OCI-LY1 (cell line): Measurements from ENCODE around the gene LRMDA.

Source experiments
- H2AFZ ChIP-seq: fragments of 200-600 bp; sonication (generic), shearing (Covaris generic); 2 replicates; pipeline ENCODE4 v1.6.0; 2014; ENCODE audit warnings: antibody characterized with exemption, mild to moderate bottlenecking, low read length
- H3F3A ChIP-seq: fragments of 200-600 bp; sonication (generic), shearing (Covaris generic); 2 replicates; pipeline ENCODE4 v1.6.0; 2014; ENCODE audit warnings: mild to moderate bottlenecking, antibody characterized with exemption, low read length, moderate library complexity; ENCODE audit not compliant: insufficient read depth
- H3K27ac ChIP-seq: fragments of 200-600 bp; sonication (generic); 2 replicates; pipeline ENCODE4 v1.5.1; 2014; ENCODE audit warnings: low read length, mixed run types, mild to moderate bottlenecking, low read depth; ENCODE audit not compliant: poor library complexity, severe bottlenecking
- H3K27me3 ChIP-seq: fragments of 200-600 bp; sonication (generic); 2 replicates; pipeline ENCODE4 v1.6.0; 2014; ENCODE audit warnings: antibody characterized with exemption, mild to moderate bottlenecking, low read length, moderate library complexity; ENCODE audit not compliant: insufficient read depth
- H3K36me3 ChIP-seq: fragments of 200-600 bp; sonication (generic); 2 replicates; pipeline ENCODE4 v1.6.1; 2014; ENCODE audit warnings: mild to moderate bottlenecking, antibody characterized with exemption, low read length, moderate library complexity, mixed read lengths; ENCODE audit not compliant: insufficient read depth
- H3K4me1 ChIP-seq: fragments of 200-600 bp; sonication (generic); 2 replicates; pipeline ENCODE4 v1.5.1; 2014; ENCODE audit warnings: mild to moderate bottlenecking, low read length, moderate library complexity; ENCODE audit not compliant: insufficient read depth, severe bottlenecking
- H3K4me2 ChIP-seq: fragments of 200-600 bp; sonication (generic), shearing (Covaris generic); 2 replicates; pipeline ENCODE4 v1.6.1; 2014; ENCODE audit warnings: low read length
- H3K4me3 ChIP-seq: fragments of 200-600 bp; sonication (generic); 2 replicates; pipeline ENCODE4 v1.5.1; 2014; ENCODE audit warnings: low read length, low read depth, mild to moderate bottlenecking, mixed read lengths; ENCODE audit not compliant: poor library complexity, severe bottlenecking
- H3K79me2 ChIP-seq: fragments of 200-600 bp; shearing (Covaris generic); 2 replicates; pipeline ENCODE4 v1.6.1; 2016; ENCODE audit warnings: mixed run types, low read length, mixed read lengths; ENCODE audit not compliant: insufficient read depth
- H3K9ac ChIP-seq: fragments of 200-600 bp; sonication (generic), shearing (Covaris generic); 2 replicates; pipeline ENCODE4 v1.6.1; 2014; ENCODE audit warnings: mild to moderate bottlenecking, low read length, mixed read lengths
- H3K9me2 ChIP-seq: fragments of 200-600 bp; sonication (generic), shearing (Covaris generic); 2 replicates; pipeline ENCODE4 v1.6.1; 2014; ENCODE audit warnings: low read depth, mild to moderate bottlenecking, low read length, mixed read lengths
- H3K9me3 ChIP-seq: fragments of 200-600 bp; shearing (Covaris generic); 2 replicates; pipeline ENCODE4 v1.6.1; 2014; ENCODE audit warnings: low read length, mixed read lengths
- H4K20me1 ChIP-seq: fragments of 200-600 bp; sonication (generic), shearing (Covaris generic); 2 replicates; pipeline ENCODE4 v1.6.0; 2016; ENCODE audit warnings: mild to moderate bottlenecking, low read length; ENCODE audit not compliant: insufficient read depth
- EZH2 ChIP-seq: fragments of 200-600 bp; sonication (generic), shearing (Covaris generic); IDR thresholded peaks from 2 replicates; pipeline ENCODE4 v1.8.0; 2017; ENCODE audit warnings: borderline replicate concordance, mixed run types, mild to moderate bottlenecking, antibody characterized with exemption, low read length, moderate library complexity, mixed read lengths
- TF ChIP-seq, protein P1 (sequence below): fragments of 200-600 bp; sonication (generic), shearing (Covaris generic); IDR thresholded peaks from 2 replicates; pipeline ENCODE4 v1.5.1; 2017; ENCODE audit warnings: mild to moderate bottlenecking, antibody characterized with exemption, low read length, moderate library complexity, mixed read lengths

The LRMDA gene

DNA sequence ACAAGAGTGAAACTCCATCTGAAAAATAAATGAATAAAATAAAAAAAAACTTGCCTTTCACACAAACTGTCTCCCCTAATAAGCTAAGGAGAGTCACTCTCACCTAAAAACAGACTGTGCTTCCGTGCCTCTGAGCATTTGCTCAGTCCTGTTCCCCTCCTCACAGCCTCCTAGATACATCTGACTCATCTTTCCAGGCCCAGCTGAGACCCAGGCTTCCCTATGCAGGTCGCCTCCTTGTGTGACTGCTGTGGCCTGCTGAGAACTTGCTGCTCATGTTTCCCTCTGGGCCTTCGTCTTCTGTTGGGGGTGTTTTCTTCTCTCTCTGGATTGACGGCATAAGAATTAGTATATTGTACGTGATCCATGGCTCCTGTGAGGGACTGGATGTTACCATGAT lies 777.7 kb downstream of the LRMDA start:
- H4K20me1 ChIP-seq, result no peaks in the 10 kb centered on the region
- no peaks in the 10 kb centered on the region for H3K9me3 ChIP-seq
- H3K79me2 ChIP-seq, result no peaks in the 10 kb centered on the region
- no peak overlapping the region for H2AFZ ChIP-seq
- no peaks in the 10 kb centered on the region for H3K9me2 ChIP-seq
- TF ChIP-seq, protein P1, sequence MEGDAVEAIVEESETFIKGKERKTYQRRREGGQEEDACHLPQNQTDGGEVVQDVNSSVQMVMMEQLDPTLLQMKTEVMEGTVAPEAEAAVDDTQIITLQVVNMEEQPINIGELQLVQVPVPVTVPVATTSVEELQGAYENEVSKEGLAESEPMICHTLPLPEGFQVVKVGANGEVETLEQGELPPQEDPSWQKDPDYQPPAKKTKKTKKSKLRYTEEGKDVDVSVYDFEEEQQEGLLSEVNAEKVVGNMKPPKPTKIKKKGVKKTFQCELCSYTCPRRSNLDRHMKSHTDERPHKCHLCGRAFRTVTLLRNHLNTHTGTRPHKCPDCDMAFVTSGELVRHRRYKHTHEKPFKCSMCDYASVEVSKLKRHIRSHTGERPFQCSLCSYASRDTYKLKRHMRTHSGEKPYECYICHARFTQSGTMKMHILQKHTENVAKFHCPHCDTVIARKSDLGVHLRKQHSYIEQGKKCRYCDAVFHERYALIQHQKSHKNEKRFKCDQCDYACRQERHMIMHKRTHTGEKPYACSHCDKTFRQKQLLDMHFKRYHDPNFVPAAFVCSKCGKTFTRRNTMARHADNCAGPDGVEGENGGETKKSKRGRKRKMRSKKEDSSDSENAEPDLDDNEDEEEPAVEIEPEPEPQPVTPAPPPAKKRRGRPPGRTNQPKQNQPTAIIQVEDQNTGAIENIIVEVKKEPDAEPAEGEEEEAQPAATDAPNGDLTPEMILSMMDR, result no peak
- no peak for TF ChIP-seq EZH2
- H3F3A ChIP-seq, result no peaks in the 10 kb centered on the region
- no peak overlapping the region for H3K9ac ChIP-seq
- H3K27ac ChIP-seq, result no peak overlapping the region
- H3K4me1 ChIP-seq, result no peaks in the 10 kb centered on the region
- H3K36me3 ChIP-seq, result no peaks in the 10 kb centered on the region
- no peaks in the 10 kb centered on the region for H3K27me3 ChIP-seq
- H3K4me2 ChIP-seq, result no peak overlapping the region
- no peak overlapping the region for H3K4me3 ChIP-seq

DNA sequence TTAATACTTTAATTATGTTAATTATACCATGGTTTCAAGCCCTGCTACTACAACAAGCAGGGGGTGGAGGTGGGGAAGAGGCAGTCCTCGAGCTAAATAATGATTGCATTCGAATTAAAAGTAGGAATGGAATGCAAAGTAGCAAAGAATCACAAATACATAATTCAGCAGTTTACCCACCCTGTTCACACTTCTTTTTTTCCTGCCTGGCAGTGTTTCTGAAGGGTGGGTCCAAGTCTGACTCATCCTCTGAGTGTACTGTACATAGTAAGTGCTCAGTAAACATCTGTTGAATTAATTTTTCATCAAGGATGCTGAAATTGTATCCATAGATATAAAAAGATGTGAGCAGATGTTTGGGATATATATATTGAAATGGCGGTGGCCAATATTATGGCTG lies 778.8 kb downstream of the LRMDA start:
- Histone ChIP-seq H2AFZ (no peak overlapping the region), H3K4me2 (no peak overlapping the region), H3K9me3 (no peaks in the 10 kb centered on the region), H3K9me2 (no peaks in the 10 kb centered on the region), H3K4me1 (no peaks in the 10 kb centered on the region), H3K4me3 (no peak overlapping the region), H3K79me2 (no peaks in the 10 kb centered on the region), H3K9ac (no peak overlapping the region), H3K27me3 (no peaks in the 10 kb centered on the region), H4K20me1 (no peaks in the 10 kb centered on the region), H3K27ac (no peak overlapping the region), H3F3A (no peaks in the 10 kb centered on the region), H3K36me3 (no peaks in the 10 kb centered on the region)
- TF ChIP-seq, protein P1, result no peak
- TF ChIP-seq EZH2, result no peak

DNA sequence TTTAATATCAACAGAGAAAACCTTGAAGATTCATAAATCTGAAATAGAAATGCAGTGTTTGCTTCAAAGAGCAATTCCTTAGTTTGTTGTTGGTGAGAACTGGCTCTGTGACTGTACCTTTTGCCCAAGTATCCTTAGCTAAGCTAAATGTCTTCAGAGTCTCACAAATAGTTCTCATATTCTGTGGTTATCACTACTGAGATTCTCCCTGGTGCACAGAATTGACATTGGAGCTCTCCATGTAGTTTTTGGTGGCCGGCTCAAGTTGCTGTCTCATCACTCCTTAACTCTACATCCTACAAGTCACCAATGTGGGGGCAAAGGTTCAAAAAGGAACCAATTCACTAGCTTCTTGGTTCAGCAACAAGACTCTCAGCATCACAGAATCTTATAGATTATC lies 780.3 kb downstream of the LRMDA start:
- Histone ChIP-seq H3K79me2 (no peaks in the 10 kb centered on the region), H4K20me1 (no peaks in the 10 kb centered on the region), H3K36me3 (no peaks in the 10 kb centered on the region), H3K9ac (no peak overlapping the region), H3F3A (no peaks in the 10 kb centered on the region), H3K4me3 (no peak overlapping the region), H3K27me3 (no peaks in the 10 kb centered on the region), H3K9me2 (no peaks in the 10 kb centered on the region), H3K4me1 (no peaks in the 10 kb centered on the region), H3K27ac (no peak overlapping the region), H2AFZ (no peak overlapping the region), H3K4me2 (no peak overlapping the region), H3K9me3 (no peaks in the 10 kb centered on the region)
- TF ChIP-seq, protein P1, result no peak
- no peak for TF ChIP-seq EZH2
